HCT116 (cell line): ENCODE measurements around the gene STAT2. TPM values are rescaled to one million over a fixed set of nuclear protein-coding genes. Genes with fewer than 3 reads are reported as not detected.
A peak's percentile ranks its signal among the peaks of the same experiment; 100 is the strongest.

Experiments used
- ATAC-seq: fragments of 200-7000 bp; cut with Tn5 transposase; 2 replicates; pipeline ENCODE4 v1.9.1; 2020; ENCODE audit warnings: mild to moderate bottlenecking, moderate library complexity
- Bru-seq: library from RNA; stranded (reverse); fragments of 400-500 nt; gene quantifications from one replicate; lab custom pipeline; 2021; lab: Mats Ljungman, UMichigan
- BruChase-seq, 2 experiments: library from RNA; stranded (reverse); fragments of 400-500 nt; gene quantifications; one replicate each; lab custom pipeline; 2021; lab: Mats Ljungman, UMichigan
- BruUV-seq: library from RNA; stranded (reverse); fragments of 400-500 nt; replicated peaks from 2 replicates; lab custom pipeline; 2021; lab: Mats Ljungman, UMichigan
- CTCF ChIA-PET: fragments of 300-600 bp; sonication (Branson Sonifier 250); formaldehyde crosslinking; loops from one replicate; lab custom pipeline; 2021; ENCODE audit warnings: antibody characterized with exemption; lab: Charles Lee
- POLR2A ChIA-PET: fragments of 300-600, 350-600 bp; sonication (Branson Sonifier 250); formaldehyde crosslinking; loops from one replicate; lab custom pipeline; 2021; ENCODE audit warnings: antibody characterized with exemption; lab: Charles Lee
- RAD21 ChIA-PET, 2 experiments: fragments of 300-600 bp; sonication (Branson Sonifier 250); formaldehyde crosslinking; loops; one replicate each; lab custom pipeline; 2023; ENCODE audit warnings: low total read pairs in 2 of 2; ENCODE audit not compliant: uncharacterized antibody in 2 of 2, unreplicated experiment in 2 of 2, low non-redundant PET in 1 of 2; lab: Charles Lee
- DNase-seq: peaks from one replicate; pipeline ENCODE4 v3.0.0-alpha.2; 2010; ENCODE audit warnings: low read depth, low spot score
- H2AFZ ChIP-seq: fragments of 200-600 bp; shearing (Covaris generic), sonication (generic); 2 replicates; pipeline ENCODE4 v1.6.1; 2017; ENCODE audit warnings: low read depth, mixed run types, mixed read lengths, antibody characterized with exemption, low read length; ENCODE audit not compliant: poor library complexity, severe bottlenecking
- H3K27ac ChIP-seq: 2 replicates; pipeline ENCODE4 v1.5.1; 2012; ENCODE audit warnings: low read depth, low read length
- H3K27me3 ChIP-seq: fragments of 200-600 bp; sonication (generic); 2 replicates; pipeline ENCODE4 v1.6.1; 2016; ENCODE audit warnings: mixed run types, low read length, mixed read lengths; ENCODE audit not compliant: insufficient read depth
- H3K36me3 ChIP-seq, 2 experiments: fragments of 200-500 bp in 1 of 2; fragments of 200-600 bp in 1 of 2; sonication (Bioruptor generic) in 1 of 2; sonication (generic) in 1 of 2; 2 replicates each; pipeline versions ENCODE4 v1.5.1 to v1.6.1; 2014 to 2016; ENCODE audit warnings: low read length in 2 of 2, inconsistent platforms in 1 of 2, mixed read lengths in 1 of 2, mixed run types in 1 of 2; ENCODE audit not compliant: insufficient read depth in 2 of 2, control insufficient read depth in 1 of 2
- H3K4me1 ChIP-seq, 2 experiments: fragments of 200-600 bp in 1 of 2; sonication (generic) in 1 of 2; 2 replicates each; pipeline versions ENCODE4 v1.5.1 to v1.6.1; 2012 to 2017; ENCODE audit warnings: low read length in 2 of 2, inconsistent platforms in 1 of 2, mild to moderate bottlenecking in 1 of 2, mixed read lengths in 1 of 2, mixed run types in 1 of 2, moderate library complexity in 1 of 2; ENCODE audit not compliant: insufficient read depth in 2 of 2, control insufficient read depth in 1 of 2
- H3K4me2 ChIP-seq: fragments of 200-600 bp; sonication (generic); 2 replicates; pipeline ENCODE4 v1.6.1; 2017; ENCODE audit warnings: mixed run types, low read length, mixed read lengths
- H3K4me3 ChIP-seq, 2 experiments: fragments of 200-600 bp in 1 of 2; sonication (generic) in 1 of 2; replicated peaks in 1 of 2; 2 replicates each; pipeline ENCODE4 v1.5.1; 2011 to 2016; ENCODE audit warnings: low read length in 2 of 2, control low read depth in 1 of 2, low read depth in 1 of 2, mild to moderate bottlenecking in 1 of 2, mixed read lengths in 1 of 2, mixed run types in 1 of 2
- H3K79me2 ChIP-seq: fragments of 200-600 bp; sonication (generic); 2 replicates; pipeline ENCODE4 v1.6.1; 2017; ENCODE audit warnings: mild to moderate bottlenecking, mixed run types, low read length, moderate library complexity, mixed read lengths; ENCODE audit not compliant: insufficient read depth
- H3K9ac ChIP-seq: fragments of 200-600 bp; sonication (generic); 2 replicates; pipeline ENCODE4 v1.6.1; 2016; ENCODE audit warnings: low read length, mixed read lengths
- H3K9me2 ChIP-seq: fragments of 200-600 bp; sonication (generic), shearing (Covaris generic); 2 replicates; pipeline ENCODE4 v1.6.1; 2017; ENCODE audit warnings: mixed run types, mild to moderate bottlenecking, moderate library complexity; ENCODE audit not compliant: insufficient read depth
- H3K9me3 ChIP-seq, 2 experiments: fragments of 200-500 bp in 1 of 2; fragments of 200-600 bp in 1 of 2; sonication (Bioruptor generic) in 1 of 2; sonication (generic) in 1 of 2; 2 replicates each; pipeline ENCODE4 v1.6.1; 2014 to 2017; ENCODE audit warnings: low read length in 2 of 2, mixed read lengths in 2 of 2, inconsistent platforms in 1 of 2, low read depth in 1 of 2, mild to moderate bottlenecking in 1 of 2, mixed run types in 1 of 2, moderate library complexity in 1 of 2; ENCODE audit not compliant: control insufficient read depth in 1 of 2, insufficient read depth in 1 of 2
- H4K20me1 ChIP-seq: fragments of 200-600 bp; sonication (generic), shearing (Covaris generic); 2 replicates; pipeline ENCODE4 v1.6.1; 2017; ENCODE audit warnings: mixed run types, mild to moderate bottlenecking, moderate library complexity; ENCODE audit not compliant: insufficient read depth
- CBX3 ChIP-seq: IDR thresholded peaks from 2 replicates; pipeline ENCODE4 v1.6.1; 2012; ENCODE audit warnings: low read depth
- CEBPB ChIP-seq: IDR thresholded peaks from 2 replicates; pipeline ENCODE4 v1.6.1; 2012; ENCODE audit warnings: low read depth
- EGR1 ChIP-seq: IDR thresholded peaks from 2 replicates; pipeline ENCODE4 v1.6.1; 2012; ENCODE audit warnings: low read depth
- ELF1 ChIP-seq: IDR thresholded peaks from 2 replicates; pipeline ENCODE4 v1.6.1; 2012; ENCODE audit warnings: low read depth, borderline replicate concordance
- EZH2 ChIP-seq: fragments of 200-600 bp; sonication (generic); IDR thresholded peaks from 2 replicates; pipeline ENCODE4 v1.6.1; 2017; ENCODE audit warnings: antibody characterized with exemption, mixed run types
- EZH2phosphoT487 ChIP-seq: fragments of 200-600 bp; IDR thresholded peaks from 2 replicates; pipeline ENCODE4 v1.6.1; 2018; ENCODE audit warnings: antibody characterized with exemption, borderline replicate concordance
- FOSL1 ChIP-seq: IDR thresholded peaks from 2 replicates; pipeline ENCODE4 v1.6.1; 2012; ENCODE audit warnings: low read depth
- JUND ChIP-seq: IDR thresholded peaks from 2 replicates; pipeline ENCODE4 v1.6.1; 2012
- POLR2A ChIP-seq: IDR thresholded peaks from 2 replicates; pipeline ENCODE4 v1.7.0; 2011; ENCODE audit warnings: borderline replicate concordance; ENCODE audit not compliant: insufficient read depth, insufficient read length; ENCODE audit errors: extremely low read depth
- POLR2AphosphoS5 ChIP-seq: IDR thresholded peaks from 2 replicates; pipeline ENCODE4 v1.6.1; 2011; ENCODE audit warnings: mild to moderate bottlenecking, low read depth, low read length, moderate library complexity
- RAD21 ChIP-seq: IDR thresholded peaks from 2 replicates; pipeline ENCODE4 v1.6.1; 2012; ENCODE audit warnings: low read depth, mild to moderate bottlenecking
- SIN3A ChIP-seq: IDR thresholded peaks from 2 replicates; pipeline ENCODE4 v1.6.1; 2012; ENCODE audit warnings: low read depth
- SP1 ChIP-seq: IDR thresholded peaks from 2 replicates; pipeline ENCODE4 v1.6.1; 2012; ENCODE audit warnings: low read depth
- SRF ChIP-seq: IDR thresholded peaks from 2 replicates; pipeline ENCODE4 v1.6.1; 2012; ENCODE audit warnings: low read depth
- TCF7L2 ChIP-seq: IDR thresholded peaks from 2 replicates; pipeline ENCODE4 v1.7.0; 2011; ENCODE audit warnings: borderline replicate concordance, inconsistent platforms; ENCODE audit not compliant: insufficient read depth, insufficient read length; ENCODE audit errors: extremely low read depth
- ZFX ChIP-seq: fragments of 450-650 bp; IDR thresholded peaks from 2 replicates; pipeline ENCODE4 v1.6.1; 2017
- ZNF274 ChIP-seq: fragments of 200-500 bp; sonication (Bioruptor generic); IDR thresholded peaks from 2 replicates; pipeline ENCODE4 v1.6.1; 2014; ENCODE audit warnings: mild to moderate bottlenecking, low read depth, low read length, inconsistent platforms
- intact Hi-C: fragments of 100-400 bp; cut with micrococcal nuclease; formaldehyde crosslinking; loops from 2 replicates; pipeline ENCODE4 v1.10.0; 2022
- long read RNA-seq: library from polyadenylated mRNA; unstranded; transcript quantifications from one replicate; pipeline ENCODE4 v2.0.0, GENCODE V29; 2021; ENCODE audit not compliant: unreplicated experiment
- polyA plus RNA-seq: library from polyadenylated mRNA; unstranded; fragments of >200 nt; gene quantifications from 2 replicates; pipeline ENCODE4 v1.2.1, GENCODE V29; 2012; ENCODE audit warnings: missing spikeins
- total RNA-seq: library from RNA; stranded (reverse); gene quantifications from one replicate; pipeline ENCODE4 v1.2.1, GENCODE V29; 2021; ENCODE audit not compliant: unreplicated experiment
- TF ChIP-seq, protein P1 (sequence below): IDR thresholded peaks from 2 replicates; pipeline ENCODE4 v1.6.1; 2012
- TF ChIP-seq, protein P2 (sequence below): IDR thresholded peaks from 2 replicates; pipeline ENCODE4 v1.6.1; 2012
- TF ChIP-seq, protein P3 (sequence below), 3 experiments: fragments of 200-600 bp in 1 of 3; sonication (generic) in 1 of 3; IDR thresholded peaks in 2 of 3; conservative IDR thresholded peaks in 1 of 3; 2 replicates each; pipeline ENCODE4 v1.5.1; 2012 to 2017; ENCODE audit warnings: low read depth in 2 of 3, low read length in 2 of 3, antibody characterized with exemption in 1 of 3, borderline replicate concordance in 1 of 3, control low read depth in 1 of 3, mild to moderate bottlenecking in 1 of 3, mixed read lengths in 1 of 3, mixed run types in 1 of 3, moderate library complexity in 1 of 3; ENCODE audit not compliant: insufficient read depth in 1 of 3
- TF ChIP-seq, protein P4 (sequence below): IDR thresholded peaks from 2 replicates; pipeline ENCODE4 v1.6.1; 2011; ENCODE audit warnings: mild to moderate bottlenecking, low read length, moderate library complexity; ENCODE audit not compliant: insufficient replicate concordance; ENCODE audit errors: extremely low read depth

Gene STAT2
- total RNA-seq (53.1 TPM), Bru-seq, nascent RNA (percentile 75 among the genes with signal in this experiment), BruChase-seq, experiment 1, labeled RNA remaining after a 6-hour chase (percentile 87 among the genes with signal in this experiment), BruChase-seq, experiment 2, labeled RNA remaining after a 2-hour chase (percentile 86 among the genes with signal in this experiment)
- 31.2 and 34.4 TPM in 2 replicates for polyA plus RNA-seq
- long read RNA-seq, partial matches to known transcripts, result 7 of 19 reads
- long read RNA-seq, other reads (novel, unspliced or antisense), result 11 of 19 reads

DNA sequence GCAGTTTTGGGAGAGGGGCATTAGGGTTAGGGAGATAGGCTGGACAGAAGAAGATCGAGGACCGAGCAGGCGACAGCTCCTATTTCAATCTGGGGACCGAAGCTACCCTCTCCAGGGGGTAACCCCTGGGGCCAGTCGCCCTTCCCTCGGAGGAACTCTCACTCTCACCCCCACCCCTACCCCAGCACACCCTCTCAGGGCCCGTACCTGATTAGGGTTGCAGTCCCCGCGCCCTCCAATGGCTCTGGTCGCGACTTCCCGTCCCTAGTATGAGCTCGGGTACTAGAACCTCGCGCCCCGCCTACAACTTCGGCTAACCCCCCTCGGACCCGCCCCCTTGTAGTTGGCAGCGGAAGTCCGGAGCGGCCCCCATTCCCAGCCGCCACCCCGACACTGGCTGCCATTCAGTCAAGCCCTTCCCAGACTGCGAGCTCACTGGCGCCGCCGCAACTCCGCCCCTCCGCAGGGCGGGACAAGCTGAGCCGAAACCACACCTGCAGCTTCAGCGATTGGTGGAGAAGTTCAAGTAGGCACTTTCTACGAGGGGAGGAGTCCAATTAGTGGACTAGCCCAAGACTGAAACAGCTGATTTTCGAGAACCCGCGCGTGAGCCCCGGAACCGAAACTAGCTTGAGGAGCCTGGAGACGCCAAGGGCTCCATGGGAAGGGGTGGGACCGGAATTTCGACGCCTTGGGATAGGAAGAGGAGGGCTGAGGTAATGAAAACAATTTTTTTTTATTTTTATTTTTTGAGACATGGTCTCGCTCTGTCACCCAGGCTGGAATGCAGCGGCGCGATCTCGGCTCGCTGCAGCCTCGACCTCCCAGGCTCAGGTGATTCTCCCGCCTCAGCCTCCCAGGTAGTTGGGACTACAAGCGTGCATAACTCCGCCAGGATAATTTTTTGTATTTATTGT lies at the start of gene STAT2:
TSS of gene STAT2 (minus strand) at position 257 of the 917 bp plus-strand sequence. CDS start 3,536 bp downstream, outside the sequence.
- Histone ChIP-seq H3K79me2 (peaks cover 10% of the 10 kb centered on the region; the same call in 1 of the 2 replicates), H3K9me3 (no peaks in the 10 kb centered on the region), H3K27ac (peak within 1 kb of the TSS; percentile 74), H3K27me3 (no peaks in the 10 kb centered on the region), H3K4me2 (peak within 1 kb of the TSS; percentile 83), H3K9me2 (no peaks in the 10 kb centered on the region), H3K4me1 (peaks cover 10 to 18% of the 10 kb centered on the region in 2 experiments; a peak in 3 of 4 replicates), H4K20me1 (no peaks in the 10 kb centered on the region), H2AFZ (peak within 1 kb of the TSS; percentile 22), H3K4me3 (peak within 1 kb of the TSS; percentile 74 to 93), H3K36me3 (peaks cover 0 to 8% of the 10 kb centered on the region in 2 experiments; a peak in 2 of 4 replicates), H3K9ac (peak within 1 kb of the TSS; percentile 71)
- POLR2A ChIA-PET, result interaction anchor here (0.7 to 2.5 kb wide), 23 partner anchors 8 to 274 kb away, joined by 3 to 20 read pairs (median 4); partner anchors contain the start of genes CNPY2, IL23A, PA2G4 and PAN2
- BruUV-seq, result no TSS peak
- RAD21 ChIA-PET, result interaction anchor here in 1 of 2 experiments (0.6 to 0.8 kb wide), 2 partner anchors 44 to 170 kb away, joined by 3 to 6 read pairs; partner anchors contain the start of gene CNPY2
- intact Hi-C loops, result loop anchor here (2.0 kb wide), 1 partner anchor 25 kb away; no protein-coding TSS in a partner anchor
- ATAC-seq, result peak; percentile 96
- peak; percentile 100 for DNase-seq
- CTCF ChIA-PET, result interaction anchor here (1.2 to 1.9 kb wide), 8 partner anchors 15 to 276 kb away, joined by 3 to 14 read pairs (median 5); partner anchors contain the start of genes CNPY2 and PAN2
- TF ChIP-seq ELF1 (peak; percentile 65; the same call in 1 of the 2 replicates), ZFX (no peak), CEBPB (no peak), FOSL1 (no peak), TCF7L2 (peak; percentile 18), SRF (no peak), ZNF274 (no peak), POLR2AphosphoS5 (peak; percentile 91), RAD21 (no peak), EGR1 (no peak), JUND (no peak), POLR2A (peak; percentile 50), CBX3 (0 out of 2 replicates have a peak, but pooled peaks have one; percentile 15), EZH2 (no peak), SP1 (peak; percentile 97), EZH2phosphoT487 (no peak), SIN3A (peak; percentile 91; the same call in 1 of the 2 replicates)
- TF ChIP-seq, protein P1, sequence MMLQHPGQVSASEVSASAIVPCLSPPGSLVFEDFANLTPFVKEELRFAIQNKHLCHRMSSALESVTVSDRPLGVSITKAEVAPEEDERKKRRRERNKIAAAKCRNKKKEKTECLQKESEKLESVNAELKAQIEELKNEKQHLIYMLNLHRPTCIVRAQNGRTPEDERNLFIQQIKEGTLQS, result no peak
- TF ChIP-seq, protein P2, sequence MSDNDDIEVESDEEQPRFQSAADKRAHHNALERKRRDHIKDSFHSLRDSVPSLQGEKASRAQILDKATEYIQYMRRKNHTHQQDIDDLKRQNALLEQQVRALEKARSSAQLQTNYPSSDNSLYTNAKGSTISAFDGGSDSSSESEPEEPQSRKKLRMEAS, result peak; percentile 91
- TF ChIP-seq, protein P3, sequence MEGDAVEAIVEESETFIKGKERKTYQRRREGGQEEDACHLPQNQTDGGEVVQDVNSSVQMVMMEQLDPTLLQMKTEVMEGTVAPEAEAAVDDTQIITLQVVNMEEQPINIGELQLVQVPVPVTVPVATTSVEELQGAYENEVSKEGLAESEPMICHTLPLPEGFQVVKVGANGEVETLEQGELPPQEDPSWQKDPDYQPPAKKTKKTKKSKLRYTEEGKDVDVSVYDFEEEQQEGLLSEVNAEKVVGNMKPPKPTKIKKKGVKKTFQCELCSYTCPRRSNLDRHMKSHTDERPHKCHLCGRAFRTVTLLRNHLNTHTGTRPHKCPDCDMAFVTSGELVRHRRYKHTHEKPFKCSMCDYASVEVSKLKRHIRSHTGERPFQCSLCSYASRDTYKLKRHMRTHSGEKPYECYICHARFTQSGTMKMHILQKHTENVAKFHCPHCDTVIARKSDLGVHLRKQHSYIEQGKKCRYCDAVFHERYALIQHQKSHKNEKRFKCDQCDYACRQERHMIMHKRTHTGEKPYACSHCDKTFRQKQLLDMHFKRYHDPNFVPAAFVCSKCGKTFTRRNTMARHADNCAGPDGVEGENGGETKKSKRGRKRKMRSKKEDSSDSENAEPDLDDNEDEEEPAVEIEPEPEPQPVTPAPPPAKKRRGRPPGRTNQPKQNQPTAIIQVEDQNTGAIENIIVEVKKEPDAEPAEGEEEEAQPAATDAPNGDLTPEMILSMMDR (IDR thresholded peaks at IDR 0.05 in 2 of 3, conservative IDR thresholded peaks at IDR 0.05 in 1 of 3; ENCODE audit: borderline replicate concordance in 1 of 3, insufficient read depth in 1 of 3, low read depth in 2 of 3, low read length in 2 of 3), result no peak
- TF ChIP-seq, protein P4, sequence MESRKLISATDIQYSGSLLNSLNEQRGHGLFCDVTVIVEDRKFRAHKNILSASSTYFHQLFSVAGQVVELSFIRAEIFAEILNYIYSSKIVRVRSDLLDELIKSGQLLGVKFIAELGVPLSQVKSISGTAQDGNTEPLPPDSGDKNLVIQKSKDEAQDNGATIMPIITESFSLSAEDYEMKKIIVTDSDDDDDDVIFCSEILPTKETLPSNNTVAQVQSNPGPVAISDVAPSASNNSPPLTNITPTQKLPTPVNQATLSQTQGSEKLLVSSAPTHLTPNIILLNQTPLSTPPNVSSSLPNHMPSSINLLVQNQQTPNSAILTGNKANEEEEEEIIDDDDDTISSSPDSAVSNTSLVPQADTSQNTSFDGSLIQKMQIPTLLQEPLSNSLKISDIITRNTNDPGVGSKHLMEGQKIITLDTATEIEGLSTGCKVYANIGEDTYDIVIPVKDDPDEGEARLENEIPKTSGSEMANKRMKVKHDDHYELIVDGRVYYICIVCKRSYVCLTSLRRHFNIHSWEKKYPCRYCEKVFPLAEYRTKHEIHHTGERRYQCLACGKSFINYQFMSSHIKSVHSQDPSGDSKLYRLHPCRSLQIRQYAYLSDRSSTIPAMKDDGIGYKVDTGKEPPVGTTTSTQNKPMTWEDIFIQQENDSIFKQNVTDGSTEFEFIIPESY, result no peak
